Psoas muscle (tissue), 8 donors: ENCODE measurements around the gene DHH. TPM values are rescaled to one million over a fixed set of nuclear protein-coding genes. Genes with fewer than 3 reads are reported as not detected.

Source experiments
- ATAC-seq, 4 donors: fragments of 200-7000 bp; cut with Tn5 transposase; one replicate each; pipeline ENCODE4 v1.9.1; 2020; ENCODE audit warnings: moderate library complexity in 3 of 4, mild to moderate bottlenecking in 2 of 4
- DNase-seq, 2 donors: peaks; one replicate each; pipeline ENCODE4 v3.0.0-alpha.2; 2020
- H3K27ac ChIP-seq: fragments of 200-600 bp; one replicate; pipeline ENCODE4 v1.8.0; 2022
- H3K27me3 ChIP-seq, 3 donors: fragments of 200-600 bp in 1 of 3; one replicate each; pipeline versions ENCODE4 v1.6.1 to v1.8.0; 2013 to 2022; ENCODE audit warnings: low read length in 2 of 3, mild to moderate bottlenecking in 2 of 3, moderate library complexity in 1 of 3; ENCODE audit not compliant: insufficient read depth in 3 of 3
- H3K36me3 ChIP-seq, 2 donors: fragments of 200-600 bp in 1 of 2; one replicate each; pipeline versions ENCODE4 v1.6.1 to v1.8.0; 2013 to 2022; ENCODE audit warnings: low read depth in 1 of 2, mild to moderate bottlenecking in 1 of 2, moderate library complexity in 1 of 2; ENCODE audit not compliant: insufficient read depth in 1 of 2
- H3K4me1 ChIP-seq: fragments of 200-600 bp; one replicate; pipeline ENCODE4 v1.8.0; 2022
- H3K4me3 ChIP-seq: fragments of 200-600 bp; one replicate; pipeline ENCODE4 v1.8.0; 2022; ENCODE audit warnings: mild to moderate bottlenecking
- H3K9me3 ChIP-seq: fragments of 200-600 bp; one replicate; pipeline ENCODE4 v1.8.0; 2022
- CTCF ChIP-seq: fragments of 200-600 bp; IDR thresholded peaks from one replicate; pipeline ENCODE4 v1.8.0; 2022; ENCODE audit warnings: antibody characterized with exemption
- WGBS, 3 donors: extraction: QIAGEN DNeasy Blood & Tissue Kit; methylation state at CpG; one replicate each; pipeline versions ENCODE4 v1.1.6 to v1.1.7; 2013; 5-methylcytosine and 5-hydroxymethylcytosine counted together
- intact Hi-C, 2 donors: fragments of 100-400 bp; cut with DNase I; formaldehyde crosslinking; loops; one replicate each; pipeline versions ENCODE4 v1.11.0 to v1.14.2; 2022
- polyA plus RNA-seq, 3 donors: library from polyadenylated mRNA; stranded (reverse); fragments of 200-250 nt; gene quantifications; one replicate each; pipeline ENCODE4 v1.2.3, GENCODE V29; 2013
- total RNA-seq, 4 donors: library from RNA; stranded (reverse); fragmentation: NEBNext Ultra II Directional in 2 of 4; extraction: Animal tissue kit (Norgen Biotek cat#: 25700) in 2 of 4; gene quantifications; one replicate each; pipeline versions ENCODE4 v1.2.1 to v1.2.4, GENCODE V29; 2021 to 2023
- donor health status: healthy with polysubstance abuse.
- donor health status: DM: no; HTN: no; CAD: no; lungs with moderate emphysema.
- donor health status: Bipolar disorder and iron deficiency.
- donor health status: healthy.
- donor health status: DM: yes; HTN: yes; CAD: no.
- donor health status: DM: no; HTN: no; CAD: no.
- donor health status: DM: no; HTN: no; CAD: no.
- donor health status: DM: yes; HTN: yes; CAD: no.

DHH gene
- total and polyA plus RNA-seq, 7 donors, result 0.07 to 0.43 (median 0.17) TPM

GRCh38 chr12:49049566-49050224 is 44.9 kb downstream of the DHH start:
- H3K9me3 ChIP-seq, result no peaks in the 10 kb centered on the region
- no peaks in the 10 kb centered on the region for H3K4me1 ChIP-seq
- WGBS, 3 donors, result 79 to 86% (median 80%) methylated on average over 18 to 20 of the region's 20 CpGs
- H3K27ac ChIP-seq, result no peak overlapping the region
- DNase-seq (no peak), ATAC-seq (peak in 3 of 4 donors; percentile 26 to 36 (median 26))
- H3K4me3 ChIP-seq, result no peak overlapping the region
- intact Hi-C loops, result no loop called here
- no peaks in the 10 kb centered on the region for H3K27me3 ChIP-seq
- peaks cover 13 to 98% of the 10 kb centered on the region in 2 donors for H3K36me3 ChIP-seq
- no peak for TF ChIP-seq CTCF

- H3K4me1 ChIP-seq, result no peaks in the 10 kb centered on the region
- H3K27me3 ChIP-seq, result no peaks in the 10 kb centered on the region
- intact Hi-C loops, result no loop called here
- 88 to 89% (median 89%) methylated on average over 10 of the region's 10 CpGs for WGBS, 3 donors
- no peak for TF ChIP-seq CTCF
- H3K36me3 ChIP-seq, result peaks cover 17 to 98% of the 10 kb centered on the region in 2 donors
- H3K27ac ChIP-seq, result no peak overlapping the region
- H3K9me3 ChIP-seq, result no peaks in the 10 kb centered on the region
- no peak for DNase-seq
- no peak for ATAC-seq
- H3K4me3 ChIP-seq, result no peak overlapping the region
Measured at GRCh38 chr12:49048953-49049352, 45.6 kb downstream of the DHH start.

- H3K4me3 ChIP-seq, result no peak overlapping the region
- intact Hi-C loops, result loop anchor here in 1 of 2 donors (2.0 kb wide), 1 partner anchor 20 kb away; no protein-coding TSS in a partner anchor
- TF ChIP-seq CTCF, result no peak
- no peak overlapping the region for H3K27ac ChIP-seq
- ATAC-seq, result peak in 2 of 4 donors; percentile 19 to 27
- no peaks in the 10 kb centered on the region for H3K9me3 ChIP-seq
- WGBS, 3 donors, result 79 to 87% (median 86%) methylated on average over 12 of the region's 12 CpGs
- no peaks in the 10 kb centered on the region for H3K4me1 ChIP-seq
- H3K27me3 ChIP-seq, result no peaks in the 10 kb centered on the region
- peaks cover 14 to 100% of the 10 kb centered on the region in 2 donors for H3K36me3 ChIP-seq
- DNase-seq, result peak in 1 of 2 donors; percentile 65
Measured at GRCh38 chr12:49046129-49046895, 48.3 kb downstream of the DHH start.

- Histone ChIP-seq H3K4me3 (no peak overlapping the region), H3K9me3 (no peaks in the 10 kb centered on the region), H3K27me3 (no peaks in the 10 kb centered on the region), H3K36me3 (peaks cover 14 to 100% of the 10 kb centered on the region in 2 donors), H3K27ac (no peak overlapping the region), H3K4me1 (no peaks in the 10 kb centered on the region)
- no peak for TF ChIP-seq CTCF
- intact Hi-C loops, result no loop called here
- no peak for DNase-seq
- ATAC-seq, result no peak
- 89 to 96% (median 92%) methylated on average over 12 of the region's 12 CpGs for WGBS, 3 donors
Measured at GRCh38 chr12:49044660-49045059, 49.9 kb downstream of the DHH start.
